GOT3 (cell line): ENCODE data around the gene RRP15.

Source experiments
- DNase-seq: peaks from one replicate; lab custom pipeline; 2025; ENCODE audit warnings: mixed read lengths; lab: John Stamatoyannopoulos, UW

RRP15 gene

GRCh38 chr1:218361298-218362065, 76.4 kb downstream of the RRP15 start:
- DNase-seq = no peak

GRCh38 chr1:218362418-218363076, 77.5 kb downstream of the RRP15 start:
- DNase-seq = no peak

GRCh38 chr1:218363141-218363540, 78.0 kb downstream of the RRP15 start:
- no peak for DNase-seq

DNA sequence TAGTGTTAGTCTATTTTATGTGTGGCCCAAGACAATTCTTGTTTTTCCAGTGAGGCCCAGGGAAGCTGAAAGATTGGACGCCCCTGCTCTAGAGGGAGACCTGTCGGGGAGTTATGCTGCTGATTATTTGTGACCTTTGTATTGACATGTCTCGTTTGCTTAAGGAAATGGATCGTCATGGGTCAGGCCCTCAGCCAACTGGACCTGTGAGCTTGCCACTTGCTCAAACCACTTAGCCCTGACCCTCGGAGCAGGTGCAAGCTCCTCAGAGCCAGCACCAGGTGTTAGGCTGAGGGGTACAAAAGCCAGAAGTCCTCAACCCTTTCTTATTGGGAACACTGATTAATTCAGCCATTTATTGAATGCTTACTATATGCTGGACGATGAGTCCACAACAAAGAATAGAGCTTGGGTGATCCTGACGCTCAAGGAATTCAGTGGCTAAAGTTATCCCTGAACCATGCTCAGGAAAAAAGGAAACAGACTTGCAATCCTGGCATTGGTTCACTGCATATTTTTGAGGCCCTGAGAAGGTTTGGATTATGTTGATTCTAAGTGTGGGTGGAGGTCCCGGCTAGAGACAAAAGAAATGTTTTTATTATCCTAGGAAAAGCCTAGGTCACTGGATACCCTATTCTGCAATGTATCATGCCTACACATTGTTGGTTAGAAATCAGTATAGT, 79.1 kb downstream of the RRP15 start:
- no peak for DNase-seq

- DNase-seq = no peak
These were observed 80.3 kb downstream of the RRP15 start for GRCh38 chr1:218365226-218365999.

DNA sequence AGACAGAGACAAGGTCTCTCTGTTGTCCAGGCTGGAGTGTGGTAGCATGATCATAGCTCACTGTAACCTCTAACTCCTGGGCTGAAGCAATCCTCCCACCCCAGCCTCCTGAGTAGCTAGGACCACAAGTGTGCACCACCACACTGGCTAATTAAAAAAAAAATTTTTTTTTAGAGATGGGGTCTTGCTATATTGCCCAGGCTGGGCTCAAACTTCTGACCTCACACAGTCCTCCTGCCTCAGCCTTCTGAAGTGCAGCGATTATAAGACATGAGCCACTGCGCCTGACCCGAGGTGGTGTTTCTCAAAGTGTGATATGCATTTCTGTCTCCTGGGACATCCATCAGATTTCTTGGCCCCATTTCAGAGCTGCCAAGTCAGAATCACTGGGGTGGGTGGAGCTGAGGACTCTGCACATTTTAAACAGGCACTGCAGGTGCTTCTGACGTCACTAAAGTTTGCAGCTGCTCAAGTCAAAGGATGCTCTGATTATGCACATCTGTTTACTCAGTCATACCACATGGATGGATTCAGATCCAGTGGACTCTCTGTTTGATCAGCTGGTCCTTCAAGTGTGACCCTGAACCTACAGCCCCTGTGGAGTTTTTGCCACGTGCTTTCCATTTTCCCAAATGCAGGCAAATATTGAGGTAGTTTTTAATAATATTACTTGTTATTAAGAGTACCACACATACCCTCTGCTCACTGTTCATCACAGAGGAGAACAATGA, 81.4 kb downstream of the RRP15 start:
- DNase-seq = no peak

GRCh38 chr1:218367118-218367517, 82.0 kb downstream of the RRP15 start:
- DNase-seq = no peak

DNA sequence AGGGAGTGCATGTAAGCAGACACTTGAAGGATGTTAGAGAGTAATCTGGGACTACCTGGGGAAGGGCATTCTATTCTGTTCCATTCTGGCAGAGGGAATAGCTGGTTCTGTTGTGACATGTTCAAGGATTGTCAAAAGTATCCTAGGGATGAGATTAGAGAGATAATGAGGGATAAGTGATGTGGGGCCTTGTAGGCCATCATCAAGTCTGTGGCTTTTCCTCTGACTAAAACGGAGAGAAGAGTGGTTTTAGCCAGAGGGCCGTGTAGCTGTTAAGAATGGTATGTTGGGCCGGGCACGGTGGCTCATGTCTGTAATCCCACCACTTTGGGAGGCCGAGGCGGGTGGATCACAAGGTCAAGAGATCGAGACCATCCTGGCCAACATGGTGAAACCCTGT, 83.6 kb downstream of the RRP15 start:
- DNase-seq = no peak

- DNase-seq = no peak
These were observed 84.8 kb downstream of the RRP15 start for GRCh38 chr1:218369688-218370511.

DNA sequence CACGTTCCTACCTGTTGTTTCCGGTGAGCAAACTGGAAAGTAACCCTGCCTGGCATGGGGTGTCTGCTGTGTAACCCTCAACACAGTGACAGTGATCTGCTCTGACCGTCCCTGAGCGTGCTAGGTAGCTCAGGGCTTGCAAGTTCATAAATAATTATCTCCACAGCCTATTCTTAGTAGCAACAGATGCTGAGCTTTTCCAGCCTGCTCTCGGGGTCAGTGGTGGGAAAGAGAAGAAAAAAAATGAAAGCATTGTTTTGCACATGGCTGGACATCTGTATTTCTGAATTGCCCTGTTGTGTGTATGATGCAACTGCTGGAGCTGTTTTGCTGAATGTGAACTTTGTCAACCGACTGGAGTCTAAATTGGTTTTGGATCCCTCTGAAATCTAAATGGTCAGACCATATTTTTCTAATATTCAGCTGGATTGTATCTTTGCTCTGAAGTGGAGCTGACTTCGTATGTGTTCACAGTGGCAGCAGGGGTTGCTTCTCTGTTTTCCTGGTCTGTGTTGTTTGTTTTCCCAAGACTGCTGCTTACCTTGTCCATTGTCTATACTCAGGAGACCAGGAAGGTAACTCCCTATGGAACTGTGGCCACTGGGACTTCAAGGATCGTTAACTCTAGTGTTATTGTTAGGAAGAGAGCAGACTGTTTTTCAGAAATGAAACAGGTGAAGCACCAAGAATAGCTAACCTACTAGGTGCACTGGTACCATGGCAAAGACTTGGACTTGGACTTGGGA, 87.0 kb downstream of the RRP15 start:
- DNase-seq = no peak

DNA sequence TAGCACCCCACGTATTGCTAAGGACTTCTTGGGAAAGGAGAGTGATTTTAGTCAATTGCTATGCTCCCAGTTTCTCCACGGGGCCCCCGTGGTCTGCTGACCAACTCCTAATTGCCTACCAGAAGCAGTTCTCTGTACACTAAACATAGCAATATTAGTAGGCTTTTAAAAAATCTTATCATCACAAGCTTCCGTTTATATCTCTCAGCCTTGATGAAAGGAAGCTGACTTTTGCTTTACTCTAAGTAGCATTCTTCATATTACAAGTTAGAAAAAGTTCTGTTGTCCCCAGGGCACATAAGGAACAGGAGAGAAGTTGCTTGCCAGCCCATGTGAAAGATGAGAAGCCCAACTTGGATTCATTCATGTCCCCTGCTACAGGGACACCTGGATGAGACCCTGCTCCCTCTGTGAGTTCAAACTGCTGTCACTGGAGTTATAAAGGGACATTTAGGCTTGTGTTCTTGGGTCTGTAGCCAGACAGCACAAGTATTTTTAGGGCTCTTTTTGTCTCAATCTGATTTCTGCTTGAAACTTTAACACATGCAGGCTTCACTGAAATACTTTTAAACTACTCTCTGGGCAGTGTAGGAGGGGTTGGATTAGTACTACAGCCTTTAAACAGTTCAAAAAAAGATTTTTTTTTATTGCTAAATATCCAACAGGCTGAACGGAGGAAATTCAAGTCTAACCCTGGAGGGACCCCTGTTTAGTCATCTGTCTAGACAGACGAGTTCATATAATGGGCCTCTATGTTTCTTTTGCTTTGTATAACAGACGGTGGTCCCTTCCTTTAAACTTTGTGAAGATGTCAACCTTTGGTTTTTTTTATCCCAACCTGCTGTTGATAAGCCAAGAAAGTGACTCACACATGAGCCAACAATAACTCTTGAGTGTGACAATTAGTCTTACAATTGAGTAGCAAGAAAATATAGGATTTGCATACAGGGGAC, 89.6 kb downstream of the RRP15 start:
- DNase-seq = no peak

- no peak for DNase-seq
These were observed 91.6 kb downstream of the RRP15 start for GRCh38 chr1:218376722-218377121.

GRCh38 chr1:218377143-218377660, 92.1 kb downstream of the RRP15 start:
- peak; percentile 33 for DNase-seq

DNA sequence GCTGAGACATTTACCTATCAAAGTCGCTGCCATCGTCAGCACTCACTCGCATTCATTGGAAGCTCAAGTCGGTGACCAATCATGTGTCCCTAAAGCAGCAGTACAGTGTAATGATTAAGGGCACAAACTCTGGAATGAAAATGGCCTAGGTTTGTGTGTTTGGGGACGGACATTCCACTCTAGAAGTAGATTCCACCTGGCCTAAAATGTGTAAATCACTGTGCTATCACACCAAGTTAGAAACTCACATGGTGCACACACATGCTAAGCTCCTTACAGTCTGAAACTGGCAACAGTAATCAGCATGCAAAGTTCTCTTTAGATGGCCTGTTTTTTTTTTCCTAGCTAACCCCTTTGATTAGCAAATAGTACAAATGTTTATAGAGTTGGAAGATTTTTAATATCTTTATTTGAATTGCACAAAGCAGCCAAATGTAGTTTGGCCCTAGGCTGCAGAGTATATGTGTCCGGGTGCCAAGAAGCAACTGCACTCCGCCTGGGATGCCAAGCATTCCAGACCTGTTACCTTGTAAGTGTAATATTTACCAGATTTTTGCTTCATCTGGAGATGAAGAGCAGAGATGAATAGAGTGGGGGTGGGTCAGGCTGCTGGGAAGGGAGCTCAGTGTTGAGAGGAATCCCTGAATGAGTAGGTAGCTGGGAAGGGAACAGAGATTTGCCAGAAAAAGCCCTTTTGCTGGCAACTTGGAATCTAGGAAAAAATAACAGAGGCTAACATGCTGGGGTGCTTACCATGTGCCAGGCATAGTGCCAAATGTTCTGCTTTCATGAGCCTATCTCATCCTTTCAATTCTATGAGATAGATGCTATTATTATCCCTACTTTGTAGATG, 95.3 kb downstream of the RRP15 start:
- DNase-seq = no peak

GRCh38 chr1:218382261-218382660, 97.2 kb downstream of the RRP15 start:
- no peak for DNase-seq

- no peak for DNase-seq
These were observed 98.0 kb downstream of the RRP15 start for GRCh38 chr1:218383051-218383450.

- DNase-seq = no peak
These were observed 98.6 kb downstream of the RRP15 start for GRCh38 chr1:218383681-218384080.

- no peak for DNase-seq
These were observed 99.5 kb downstream of the RRP15 start for GRCh38 chr1:218384581-218384993.
